Raji (cell line): ENCODE data around the gene RALGAPA2.

Experiments
- POLR2A ChIP-seq: IDR thresholded peaks from 2 replicates; pipeline ENCODE4 v1.6.1; 2011; ENCODE audit warnings: low read depth, low read length, control low read depth; ENCODE audit not compliant: insufficient read depth

RALGAPA2 gene

DNA sequence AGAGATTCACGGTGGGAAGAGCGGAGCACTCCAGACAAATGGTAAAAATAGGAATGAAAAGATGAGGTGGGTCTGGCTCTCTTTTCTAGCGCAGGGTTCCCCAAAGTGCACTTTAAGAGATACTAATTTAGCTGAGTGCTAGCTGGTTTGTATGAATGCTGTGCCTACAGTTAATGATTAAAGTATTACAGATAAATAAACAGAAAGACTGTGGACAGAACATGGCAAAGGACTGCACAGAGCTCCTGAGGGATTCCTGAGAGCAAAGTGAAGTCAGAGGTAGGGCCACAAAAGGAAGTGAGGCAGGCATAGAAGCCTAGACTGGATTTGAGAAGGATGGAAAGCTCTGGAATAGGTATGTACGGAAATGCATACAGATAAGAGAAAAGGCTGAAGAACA, 230.0 kb downstream of the RALGAPA2 start:
- no peak for TF ChIP-seq POLR2A

GRCh38 chr20:20480689-20481088, 231.8 kb downstream of the RALGAPA2 start:
- TF ChIP-seq POLR2A: no peak

DNA sequence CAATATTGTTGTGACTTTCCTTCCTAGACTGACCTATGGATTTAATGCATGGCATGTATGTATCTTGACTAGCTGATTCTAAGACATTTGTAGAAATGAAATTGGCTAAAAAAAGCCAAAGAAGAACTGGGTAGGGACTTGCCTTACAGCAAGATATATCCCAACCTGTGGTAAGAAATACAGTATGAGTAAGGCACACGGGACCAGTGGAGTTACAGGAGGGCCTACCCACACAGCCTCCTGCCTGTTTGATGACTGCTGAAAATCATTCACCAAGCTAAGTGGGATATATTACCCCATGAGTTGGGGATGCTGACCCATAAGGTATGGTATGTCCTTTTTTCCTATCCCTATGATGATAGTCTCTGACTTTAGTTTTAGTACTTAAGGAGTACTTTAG, 232.3 kb downstream of the RALGAPA2 start:
- TF ChIP-seq POLR2A: no peak

DNA sequence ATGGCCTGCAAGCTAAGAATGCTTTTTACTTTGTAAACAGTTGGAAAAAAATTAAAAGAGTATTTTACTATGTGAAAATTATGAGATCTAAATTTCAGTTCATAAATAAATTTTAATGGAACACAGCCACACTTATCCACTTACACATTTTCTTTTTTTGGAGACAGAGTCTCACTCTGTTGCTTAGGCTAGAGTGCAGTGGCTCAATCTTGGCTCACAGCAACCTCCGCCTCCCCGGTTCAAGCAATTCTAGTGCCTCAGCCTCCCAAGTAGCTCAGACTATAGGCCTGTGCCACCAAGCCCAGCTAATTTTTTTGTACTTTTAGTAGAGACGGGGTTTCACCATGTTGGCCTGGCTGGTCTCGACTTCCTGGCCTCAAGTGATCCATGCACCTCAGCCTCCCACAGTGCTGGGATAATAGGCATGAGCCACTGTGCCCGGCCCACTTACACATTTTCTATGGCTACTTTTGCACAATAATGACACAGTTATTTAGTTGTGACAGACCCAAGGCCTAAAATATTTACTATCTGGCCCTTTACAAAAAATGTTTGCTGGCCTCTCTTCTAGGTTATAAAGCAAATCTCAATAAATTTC, 234.9 kb downstream of the RALGAPA2 start:
- no peak for TF ChIP-seq POLR2A

DNA sequence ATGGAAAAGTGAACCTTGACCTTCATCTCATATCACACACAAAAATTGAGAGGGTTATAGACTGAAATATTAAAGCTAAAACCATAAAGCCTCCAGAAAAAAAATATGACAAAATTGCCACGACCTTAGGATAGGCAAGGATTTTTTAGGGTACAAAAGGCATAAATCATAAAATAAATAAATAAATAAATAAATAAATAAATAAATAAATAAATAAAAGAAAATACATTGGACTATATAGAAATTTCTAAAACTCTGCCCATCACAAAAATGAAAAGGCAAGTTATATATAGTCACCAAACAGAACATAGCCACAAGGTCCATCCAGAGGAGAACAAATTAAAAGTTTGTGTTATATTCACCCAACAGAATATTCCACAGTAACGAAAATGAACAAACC, 235.9 kb downstream of the RALGAPA2 start:
- no peak for TF ChIP-seq POLR2A

DNA sequence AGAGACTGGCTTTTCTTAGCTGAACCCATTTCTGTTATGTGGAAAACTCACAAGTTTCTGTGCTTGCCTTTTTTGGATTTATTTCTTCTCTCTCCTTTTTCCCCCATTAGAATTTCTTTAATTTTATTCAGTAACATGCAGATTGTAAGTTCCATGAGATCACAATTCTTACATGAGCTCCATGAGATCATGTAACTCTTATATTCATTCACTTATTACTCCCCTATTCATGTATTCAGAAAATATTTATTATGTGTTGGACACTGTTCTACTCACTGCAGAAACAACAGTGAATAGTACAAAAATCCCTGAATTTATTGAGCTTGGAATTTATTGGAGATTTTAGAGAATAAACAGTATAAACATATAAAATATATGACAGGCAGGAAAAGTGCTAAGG, 238.8 kb downstream of the RALGAPA2 start:
- no peak for TF ChIP-seq POLR2A

GRCh38 chr20:20472684-20473274, 239.7 kb downstream of the RALGAPA2 start:
- no peak for TF ChIP-seq POLR2A

- TF ChIP-seq POLR2A: no peak
Measured at GRCh38 chr20:20466341-20466879, 246.0 kb downstream of the RALGAPA2 start.

DNA sequence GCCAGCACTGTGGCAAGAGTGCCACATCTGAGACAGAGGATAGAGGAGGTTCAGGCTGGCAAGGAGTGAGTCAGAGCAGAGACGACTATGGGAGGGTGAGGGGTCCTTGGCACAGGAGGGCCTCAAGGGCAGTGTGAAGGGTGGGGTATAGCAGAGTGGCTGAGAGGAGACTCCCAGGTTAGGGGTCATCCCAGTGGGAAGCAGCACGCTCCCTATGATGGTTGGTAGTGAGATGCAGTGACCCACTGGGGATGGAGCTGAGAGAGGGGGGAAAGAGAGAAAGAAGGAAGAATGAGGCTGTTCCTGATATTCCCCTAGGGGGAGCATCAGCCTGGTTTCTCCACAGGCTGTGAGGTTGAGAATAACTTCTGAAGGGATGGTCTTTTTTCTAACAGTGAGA, 247.2 kb downstream of the RALGAPA2 start:
- no peak for TF ChIP-seq POLR2A

GRCh38 chr20:20463933-20464374, 248.5 kb downstream of the RALGAPA2 start:
- TF ChIP-seq POLR2A: 0 out of 2 replicates have a peak, but pooled peaks have one; percentile 19

- no peak for TF ChIP-seq POLR2A
Measured at GRCh38 chr20:20462185-20462584, 250.3 kb downstream of the RALGAPA2 start.

GRCh38 chr20:20461551-20461950, 250.9 kb downstream of the RALGAPA2 start:
- no peak for TF ChIP-seq POLR2A

- no peak for TF ChIP-seq POLR2A
Measured at GRCh38 chr20:20459726-20460125, 252.7 kb downstream of the RALGAPA2 start.

DNA sequence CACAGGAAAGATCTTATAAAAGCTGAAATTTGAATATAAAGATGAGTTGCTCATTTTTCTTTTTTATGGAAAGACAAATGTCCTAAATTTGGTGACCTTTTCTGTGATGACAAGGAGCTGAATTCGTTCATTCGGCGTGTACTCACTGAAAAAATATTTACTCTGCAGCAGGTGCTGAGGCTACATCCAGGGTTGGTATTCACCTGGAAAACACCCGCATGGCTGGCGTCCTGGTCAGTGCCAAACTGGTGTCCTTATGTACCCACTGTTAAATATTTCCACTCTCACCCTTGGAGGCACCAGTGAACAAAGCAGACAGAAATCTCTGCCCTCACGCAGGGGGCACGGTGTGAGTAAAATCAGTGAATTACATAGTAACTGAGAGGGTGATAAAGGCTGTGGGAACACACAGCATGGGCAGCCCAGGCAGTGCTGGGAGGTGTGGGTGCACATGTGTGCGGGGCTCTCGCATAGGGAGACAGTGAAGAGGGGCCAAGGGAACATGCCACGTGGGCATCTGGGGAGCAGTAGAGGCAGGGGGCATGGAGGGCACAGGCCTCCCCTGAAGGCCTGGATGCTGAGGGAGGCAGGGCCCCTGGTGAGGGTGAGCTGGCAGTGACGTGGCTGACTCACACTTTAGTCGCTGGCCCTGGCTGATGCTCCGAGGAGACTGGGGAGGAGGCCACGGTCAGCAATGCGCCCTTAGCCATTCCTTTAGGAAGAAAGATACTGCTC, 254.9 kb downstream of the RALGAPA2 start:
- TF ChIP-seq POLR2A: no peak

DNA sequence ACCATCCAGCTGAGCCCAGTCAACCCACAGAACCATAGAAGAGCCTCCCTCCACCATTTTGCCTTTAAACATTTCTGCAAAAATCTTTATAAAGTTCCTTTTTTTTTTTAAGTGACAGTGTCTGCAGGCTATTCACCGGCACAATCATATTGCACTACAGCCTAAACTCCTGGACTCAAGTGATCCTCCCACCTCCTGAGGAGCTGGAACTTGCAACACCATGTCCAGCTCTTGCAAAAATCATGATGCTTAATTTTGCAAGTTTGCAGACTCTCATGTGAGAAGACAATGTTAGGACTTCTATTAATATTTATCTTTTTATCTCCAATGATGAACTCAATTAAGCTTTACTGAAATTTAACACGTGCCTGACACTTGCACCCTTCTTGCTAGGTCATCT, 255.7 kb downstream of the RALGAPA2 start:
- TF ChIP-seq POLR2A: no peak

- TF ChIP-seq POLR2A: no peak
Measured at GRCh38 chr20:20455926-20456325, 256.5 kb downstream of the RALGAPA2 start.
